Thyroid gland (tissue), 4 donors: ENCODE results near the gene SECTM1.

Experiments used
- POLR2A ChIP-seq, 2 donors: fragments of 450-650 bp; IDR thresholded peaks; one replicate each; pipeline ENCODE4 v1.6.1; 2017; ENCODE audit warnings: antibody characterized with exemption in 2 of 2, mild to moderate bottlenecking in 2 of 2, moderate library complexity in 1 of 2
- TF ChIP-seq, protein P1 (sequence below), 6 experiments: fragments of 200-600 bp in 3 of 6; fragments of 450-650 bp in 3 of 6; sonication (generic) in 3 of 6; IDR thresholded peaks; one replicate each; pipeline ENCODE4 v1.5.1; 2016 to 2019; ENCODE audit warnings: antibody characterized with exemption in 6 of 6, mild to moderate bottlenecking in 2 of 6, inconsistent platforms in 1 of 6, moderate library complexity in 1 of 6

DNA sequence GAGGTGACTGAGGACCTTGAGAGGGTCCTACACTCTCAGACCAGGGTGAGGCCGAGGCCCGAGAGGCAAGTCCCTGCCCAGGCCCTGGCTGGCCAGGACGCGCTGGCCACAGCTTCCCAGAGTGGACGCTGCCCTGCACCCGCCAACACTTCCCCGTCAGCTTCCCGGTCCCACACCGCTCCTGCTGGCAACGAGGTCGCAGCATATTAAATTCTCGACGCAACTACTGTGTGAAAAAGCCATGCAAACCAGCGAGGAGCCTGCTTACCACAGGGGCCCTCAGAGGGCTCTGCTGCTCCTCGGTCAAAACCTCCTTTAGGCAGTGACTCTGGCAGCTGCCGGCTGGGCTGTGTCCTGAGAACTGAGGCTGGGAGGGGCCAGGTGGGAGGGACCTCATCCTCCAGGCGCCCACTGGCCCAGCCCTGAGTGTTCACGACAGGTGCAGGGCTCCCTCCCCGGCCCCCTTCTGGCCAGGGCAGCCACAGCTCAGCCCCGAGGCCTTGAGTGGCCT, 23.3 kb upstream of the SECTM1 start:
- TF ChIP-seq, protein P1, sequence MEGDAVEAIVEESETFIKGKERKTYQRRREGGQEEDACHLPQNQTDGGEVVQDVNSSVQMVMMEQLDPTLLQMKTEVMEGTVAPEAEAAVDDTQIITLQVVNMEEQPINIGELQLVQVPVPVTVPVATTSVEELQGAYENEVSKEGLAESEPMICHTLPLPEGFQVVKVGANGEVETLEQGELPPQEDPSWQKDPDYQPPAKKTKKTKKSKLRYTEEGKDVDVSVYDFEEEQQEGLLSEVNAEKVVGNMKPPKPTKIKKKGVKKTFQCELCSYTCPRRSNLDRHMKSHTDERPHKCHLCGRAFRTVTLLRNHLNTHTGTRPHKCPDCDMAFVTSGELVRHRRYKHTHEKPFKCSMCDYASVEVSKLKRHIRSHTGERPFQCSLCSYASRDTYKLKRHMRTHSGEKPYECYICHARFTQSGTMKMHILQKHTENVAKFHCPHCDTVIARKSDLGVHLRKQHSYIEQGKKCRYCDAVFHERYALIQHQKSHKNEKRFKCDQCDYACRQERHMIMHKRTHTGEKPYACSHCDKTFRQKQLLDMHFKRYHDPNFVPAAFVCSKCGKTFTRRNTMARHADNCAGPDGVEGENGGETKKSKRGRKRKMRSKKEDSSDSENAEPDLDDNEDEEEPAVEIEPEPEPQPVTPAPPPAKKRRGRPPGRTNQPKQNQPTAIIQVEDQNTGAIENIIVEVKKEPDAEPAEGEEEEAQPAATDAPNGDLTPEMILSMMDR (IDR thresholded peaks at IDR 0.05), result no peak
- TF ChIP-seq POLR2A (IDR thresholded peaks at IDR 0.05), result peak in 1 of 2 donors; percentile 49
